ENCODE measurements around the gene TRAPPC4. TPM values are rescaled to one million over a fixed set of nuclear protein-coding genes. Genes with fewer than 3 reads are reported as not detected.
"Not testable (repeated sequence)": the region's sequence is repeated elsewhere in the genome, so short reads cannot be mapped to it uniquely, and the experiment has no call there.

TRAPPC4 gene
- total RNA-seq, 4 donors from 2014 or later, result 37.4 to 105 (median 74.8) TPM

- DNase-seq, result no peak
- intact Hi-C loops (cut with DNase I; ENCODE audit: low total_unique reads) (no loop called here), in situ Hi-C loops (cut with MboI; ENCODE audit: low pct_ligation_motif_present in 1 of 4, low pct_unique_long_range_greater_than_20kb in 1 of 4, low sequenced_read_pairs in 3 of 4) (no loop called here)
- H3K9me3 ChIP-seq, result no peaks in the 10 kb centered on the region
- H3K27ac ChIP-seq, result no peak overlapping the region
- H3K4me1 ChIP-seq, result no peaks in the 10 kb centered on the region
- H3K4me3 ChIP-seq, result no peak overlapping the region
- WGBS, 2 donors (ENCODE audit: low coverage in 1 of 2), result 93% methylated on average over 5 of the region's 5 CpGs; no CpG with 5 or more reads in 1 of the 2 donors
- H3K36me3 ChIP-seq, result no peaks in the 10 kb centered on the region
- no peaks in the 10 kb centered on the region for H3K27me3 ChIP-seq
- TF ChIP-seq POLR2A (IDR thresholded peaks at IDR 0.05) (no peak), CTCF (IDR thresholded peaks at IDR 0.05) (no peak), EP300 (IDR thresholded peaks at IDR 0.05; ENCODE audit: low read depth) (no peak), POLR2AphosphoS5 (IDR thresholded peaks at IDR 0.05) (no peak)
Observed at GRCh38 chr11:119038884-119039283, 20.3 kb downstream of the TRAPPC4 start.

- H3K4me1 ChIP-seq; intact Hi-C loops (cut with DNase I; ENCODE audit: low total_unique reads); H3K27me3 ChIP-seq; H3K36me3 ChIP-seq; H3K4me3 ChIP-seq; H3K9me3 ChIP-seq; H3K27ac ChIP-seq; DNase-seq; in situ Hi-C loops (cut with MboI; ENCODE audit: low pct_ligation_motif_present in 1 of 4, low pct_unique_long_range_greater_than_20kb in 1 of 4, low sequenced_read_pairs in 3 of 4): not testable (repeated sequence)
- WGBS, 2 donors (ENCODE audit: low coverage in 1 of 2), result 42% methylated on average over 11 of the region's 11 CpGs; no CpG with 5 or more reads in 1 of the 2 donors
Observed at GRCh38 chr11:119039471-119039870, 20.9 kb downstream of the TRAPPC4 start.

- in situ Hi-C loops (cut with MboI; ENCODE audit: low pct_ligation_motif_present in 1 of 4, low pct_unique_long_range_greater_than_20kb in 1 of 4, low sequenced_read_pairs in 3 of 4) (no loop called here), intact Hi-C loops (cut with DNase I; ENCODE audit: low total_unique reads) (no loop called here)
- Histone ChIP-seq H3K27ac (no peak overlapping the region), H3K4me1 (no peaks in the 10 kb centered on the region), H3K36me3 (peaks cover 0 to 13% (median 4%) of the 10 kb centered on the region in 4 donors), H3K27me3 (no peaks in the 10 kb centered on the region), H3K9me3 (no peaks in the 10 kb centered on the region), H3K4me3 (no peak overlapping the region)
- TF ChIP-seq POLR2A (IDR thresholded peaks at IDR 0.05) (no peak), CTCF (IDR thresholded peaks at IDR 0.05) (no peak), EP300 (IDR thresholded peaks at IDR 0.05; ENCODE audit: low read depth) (no peak), POLR2AphosphoS5 (IDR thresholded peaks at IDR 0.05) (no peak)
- 75 to 81% methylated on average over 1 to 4 of the region's 4 CpGs for WGBS, 2 donors (ENCODE audit: low coverage in 1 of 2)
- no peak for DNase-seq
Observed at GRCh38 chr11:119041821-119042514, 23.4 kb downstream of the TRAPPC4 start.

- Histone ChIP-seq H3K27me3 (no peaks in the 10 kb centered on the region), H3K27ac (no peak overlapping the region), H3K4me1 (no peaks in the 10 kb centered on the region), H3K4me3 (no peak overlapping the region), H3K36me3 (peaks cover 0 to 23% (median 9%) of the 10 kb centered on the region in 4 donors), H3K9me3 (no peaks in the 10 kb centered on the region)
- no peak for TF ChIP-seq POLR2AphosphoS5 (IDR thresholded peaks at IDR 0.05)
- TF ChIP-seq CTCF (IDR thresholded peaks at IDR 0.05), result no peak
- no peak for TF ChIP-seq POLR2A (IDR thresholded peaks at IDR 0.05)
- no peak for TF ChIP-seq EP300 (IDR thresholded peaks at IDR 0.05; ENCODE audit: low read depth)
- WGBS, 2 donors (ENCODE audit: low coverage in 1 of 2), result 94% methylated on average over 9 of the region's 9 CpGs; no CpG with 5 or more reads in 1 of the 2 donors
- in situ Hi-C loops (cut with MboI; ENCODE audit: low pct_ligation_motif_present in 1 of 4, low pct_unique_long_range_greater_than_20kb in 1 of 4, low sequenced_read_pairs in 3 of 4), result no loop called here
- intact Hi-C loops (cut with DNase I; ENCODE audit: low total_unique reads), result no loop called here
- no peak for DNase-seq
Observed at GRCh38 chr11:119042927-119043326, 24.4 kb downstream of the TRAPPC4 start.

GRCh38 chr11:119044708-119045107 is 26.1 kb downstream of the TRAPPC4 start:
- Histone ChIP-seq H3K4me1 (no peaks in the 10 kb centered on the region), H3K27me3 (no peaks in the 10 kb centered on the region), H3K27ac (no peak overlapping the region), H3K36me3 (peaks cover 0 to 41% (median 15%) of the 10 kb centered on the region in 4 donors), H3K9me3 (no peaks in the 10 kb centered on the region), H3K4me3 (no peak overlapping the region)
- DNase-seq, result no peak
- WGBS, 2 donors (ENCODE audit: low coverage in 1 of 2), result 68 to 78% methylated on average over 4 to 6 of the region's 6 CpGs
- in situ Hi-C loops (cut with MboI; ENCODE audit: low pct_ligation_motif_present in 1 of 4, low pct_unique_long_range_greater_than_20kb in 1 of 4, low sequenced_read_pairs in 3 of 4) (no loop called here), intact Hi-C loops (cut with DNase I; ENCODE audit: low total_unique reads) (no loop called here)
- TF ChIP-seq EP300 (IDR thresholded peaks at IDR 0.05; ENCODE audit: low read depth) (no peak), POLR2AphosphoS5 (IDR thresholded peaks at IDR 0.05) (no peak), POLR2A (IDR thresholded peaks at IDR 0.05) (no peak), CTCF (IDR thresholded peaks at IDR 0.05) (no peak)

Data from transverse colon (tissue), 4 donors.